Measurements from ENCODE around the gene EDN1. TPM values are rescaled to one million over a fixed set of nuclear protein-coding genes. Genes with fewer than 3 reads are reported as not detected.
A peak's percentile ranks its signal among the peaks of the same experiment; 100 is the strongest.

Gene EDN1
- total and polyA plus RNA-seq, 2 experiments from 2014 or later: 1.8 to 4.1 TPM

- Histone ChIP-seq H3K9ac (no peak overlapping the region), H3K27me3 (replicated peaks; ENCODE audit: insufficient read depth) (no peaks in the 10 kb centered on the region)
- 95 to 97% methylated on average over 2 of the region's 2 CpGs for WGBS, 2 experiments (ENCODE audit: low coverage in 1 of 2, low lambda C conversion rate in 2 of 2, missing lambda C conversion rate in 2 of 2)
Observed at GRCh38 chr6:12304487-12304886, 14.3 kb downstream of the EDN1 start.

DNA sequence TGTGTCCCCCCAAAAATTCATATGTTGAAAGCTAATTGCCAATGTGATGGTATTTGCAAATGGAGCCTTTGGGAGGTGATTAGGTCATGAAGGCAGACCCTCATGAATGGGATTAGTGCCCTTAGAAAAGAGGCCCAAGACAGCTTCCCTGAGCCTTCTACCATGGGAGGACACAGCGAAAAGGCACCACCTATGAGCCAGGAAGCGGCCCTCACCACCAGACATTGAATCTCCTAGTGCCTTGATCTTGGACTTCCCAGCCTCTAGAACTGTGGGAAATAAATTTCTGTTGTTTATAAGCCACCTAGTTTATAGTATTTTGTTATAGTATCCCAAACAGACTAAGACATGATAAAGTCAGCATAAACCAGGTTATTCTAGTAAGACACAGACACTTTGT lies 18.9 kb downstream of the EDN1 start:
- DNase-seq: no peak
- no peak overlapping the region for H3K4me3 ChIP-seq
- peaks cover 14% of the 10 kb centered on the region for H3F3A ChIP-seq (ENCODE audit: insufficient read depth)
- H3K4me2 ChIP-seq (ENCODE audit: unreplicated experiment): no peak overlapping the region
- no peak overlapping the region for H2AFZ ChIP-seq
- H3K27ac ChIP-seq: no peak overlapping the region
- WGBS, 2 experiments (ENCODE audit: low coverage in 1 of 2, low lambda C conversion rate in 2 of 2, missing lambda C conversion rate in 2 of 2): 87 to 100% methylated on average over 2 of the region's 2 CpGs
- in situ Hi-C loops (cut with MboI): no loop called here
- H3K9ac ChIP-seq: no peak overlapping the region
- H3K79me2 ChIP-seq (ENCODE audit: insufficient read depth): no peaks in the 10 kb centered on the region
- H3K4me1 ChIP-seq (ENCODE audit: insufficient read depth): peaks cover 15% of the 10 kb centered on the region
- H3K9me3 ChIP-seq (ENCODE audit: low read depth): no peaks in the 10 kb centered on the region
- no peaks in the 10 kb centered on the region for H3K36me3 ChIP-seq (ENCODE audit: low read depth)
- no peaks in the 10 kb centered on the region for H4K20me1 ChIP-seq (ENCODE audit: insufficient read depth)
- no peaks in the 10 kb centered on the region for H3K9me2 ChIP-seq (ENCODE audit: insufficient read depth)
- no peak for TF ChIP-seq EZH2 (IDR thresholded peaks at IDR 0.05; ENCODE audit: insufficient read depth, poor library complexity, severe bottlenecking)
- no peak for TF ChIP-seq EZH2phosphoT487 (IDR thresholded peaks at IDR 0.05; ENCODE audit: insufficient read depth, low read depth)
- H3K27me3 ChIP-seq (replicated peaks; ENCODE audit: insufficient read depth): no peaks in the 10 kb centered on the region

More at GRCh38 chr6:12304487-12304886, 14.3 kb downstream of the EDN1 start:
- H3K4me2 ChIP-seq (ENCODE audit: unreplicated experiment): no peak overlapping the region
- no peak overlapping the region for H2AFZ ChIP-seq
- H3K4me1 ChIP-seq (ENCODE audit: insufficient read depth): no peaks in the 10 kb centered on the region
- H3K9me2 ChIP-seq (ENCODE audit: insufficient read depth): no peaks in the 10 kb centered on the region
- H3K4me3 ChIP-seq: no peak overlapping the region
- in situ Hi-C loops (cut with MboI): no loop called here
- H3K79me2 ChIP-seq (ENCODE audit: insufficient read depth): no peaks in the 10 kb centered on the region
- no peak for DNase-seq
- H3K36me3 ChIP-seq (ENCODE audit: low read depth): no peaks in the 10 kb centered on the region
- TF ChIP-seq EZH2 (IDR thresholded peaks at IDR 0.05; ENCODE audit: insufficient read depth, poor library complexity, severe bottlenecking) (no peak), EZH2phosphoT487 (IDR thresholded peaks at IDR 0.05; ENCODE audit: insufficient read depth, low read depth) (no peak)
- H3K27ac ChIP-seq: no peak overlapping the region
- H3F3A ChIP-seq (ENCODE audit: insufficient read depth): no peaks in the 10 kb centered on the region
- H3K9me3 ChIP-seq (ENCODE audit: low read depth): no peaks in the 10 kb centered on the region
- H4K20me1 ChIP-seq (ENCODE audit: insufficient read depth): no peaks in the 10 kb centered on the region

DNA sequence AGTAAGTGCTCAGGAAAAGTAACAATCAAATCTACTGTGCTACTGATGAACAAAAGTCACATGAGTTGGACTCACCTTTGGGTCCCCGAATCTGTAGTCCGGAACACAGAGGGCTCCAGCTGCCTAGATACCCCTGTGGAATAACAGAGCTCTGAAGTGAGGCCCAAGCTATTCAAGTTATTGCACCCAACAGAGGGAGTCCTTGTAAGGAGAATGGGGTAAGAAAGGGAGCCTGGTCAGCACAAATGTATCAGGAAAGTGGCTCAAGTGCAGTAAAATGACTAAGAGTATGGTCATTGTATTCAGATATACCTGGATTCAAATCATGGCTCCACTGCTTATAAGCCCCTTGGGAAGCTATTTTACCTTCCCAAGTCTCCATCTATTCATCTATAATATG lies 20.9 kb downstream of the EDN1 start:
- Histone ChIP-seq H3K27ac (no peak overlapping the region), H3K9me3 (ENCODE audit: low read depth) (no peaks in the 10 kb centered on the region), H3K9ac (no peak overlapping the region), H3K4me3 (no peak overlapping the region), H4K20me1 (ENCODE audit: insufficient read depth) (no peaks in the 10 kb centered on the region), H3K27me3 (replicated peaks; ENCODE audit: insufficient read depth) (no peaks in the 10 kb centered on the region), H3K79me2 (ENCODE audit: insufficient read depth) (no peaks in the 10 kb centered on the region), H2AFZ (no peak overlapping the region), H3K36me3 (ENCODE audit: low read depth) (no peaks in the 10 kb centered on the region), H3K9me2 (ENCODE audit: insufficient read depth) (no peaks in the 10 kb centered on the region), H3K4me1 (ENCODE audit: insufficient read depth) (peaks cover 24% of the 10 kb centered on the region), H3F3A (ENCODE audit: insufficient read depth) (peaks cover 31% of the 10 kb centered on the region), H3K4me2 (ENCODE audit: unreplicated experiment) (no peak overlapping the region)
- in situ Hi-C loops (cut with MboI): no loop called here
- WGBS, 2 experiments (ENCODE audit: low coverage in 1 of 2, low lambda C conversion rate in 2 of 2, missing lambda C conversion rate in 2 of 2): 98 to 100% methylated on average over 2 of the region's 2 CpGs
- DNase-seq: peak; percentile 12
- TF ChIP-seq EZH2 (IDR thresholded peaks at IDR 0.05; ENCODE audit: insufficient read depth, poor library complexity, severe bottlenecking) (no peak), EZH2phosphoT487 (IDR thresholded peaks at IDR 0.05; ENCODE audit: insufficient read depth, low read depth) (no peak)

DNA sequence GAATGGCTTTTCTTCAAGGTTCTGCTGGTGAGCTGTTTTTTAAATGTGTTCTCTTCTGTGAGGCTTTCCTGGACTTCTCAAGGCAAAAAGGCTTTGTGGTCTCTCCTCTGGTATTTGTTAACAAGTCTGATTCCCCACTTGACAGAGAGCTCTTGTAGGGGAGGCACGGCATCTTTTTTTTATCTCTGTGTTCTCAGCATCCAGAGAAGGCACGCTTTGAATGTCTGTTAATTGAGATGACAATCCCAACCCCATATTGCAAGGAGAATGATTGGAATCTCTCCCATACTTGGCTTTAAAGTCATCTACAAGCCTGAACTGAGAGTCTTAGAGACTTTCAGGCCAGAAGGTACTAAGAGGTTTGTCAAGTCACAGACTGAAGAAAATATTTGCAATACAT lies 22.6 kb downstream of the EDN1 start:
- in situ Hi-C loops (cut with MboI): no loop called here
- WGBS, 2 experiments (ENCODE audit: low coverage in 1 of 2, low lambda C conversion rate in 2 of 2, missing lambda C conversion rate in 2 of 2): 20 to 52% methylated on average over 2 of the region's 2 CpGs
- H3K27me3 ChIP-seq (replicated peaks; ENCODE audit: insufficient read depth): no peaks in the 10 kb centered on the region

More for the DNA sequence above, 22.6 kb downstream of the EDN1 start:
- Histone ChIP-seq H3K9me3 (ENCODE audit: low read depth) (no peaks in the 10 kb centered on the region), H3K27ac (peak overlapping the region; percentile 61; the same call in 1 of the 2 replicates), H4K20me1 (ENCODE audit: insufficient read depth) (no peaks in the 10 kb centered on the region), H3K4me3 (no peak overlapping the region), H3K4me2 (ENCODE audit: unreplicated experiment) (no peak overlapping the region), H3K79me2 (ENCODE audit: insufficient read depth) (no peaks in the 10 kb centered on the region), H2AFZ (peak overlapping the region; percentile 73), H3F3A (ENCODE audit: insufficient read depth) (peaks cover 31% of the 10 kb centered on the region), H3K36me3 (ENCODE audit: low read depth) (no peaks in the 10 kb centered on the region), H3K4me1 (ENCODE audit: insufficient read depth) (peaks cover 24% of the 10 kb centered on the region), H3K9me2 (ENCODE audit: insufficient read depth) (no peaks in the 10 kb centered on the region), H3K9ac (no peak overlapping the region)
- TF ChIP-seq EZH2phosphoT487 (IDR thresholded peaks at IDR 0.05; ENCODE audit: insufficient read depth, low read depth) (no peak), EZH2 (IDR thresholded peaks at IDR 0.05; ENCODE audit: insufficient read depth, poor library complexity, severe bottlenecking) (no peak)
- peak; percentile 40 for DNase-seq

All from GM23248 (cell line).